Adrenal gland (tissue), 12 donors: ENCODE measurements around the gene STAT1. TPM values are rescaled to one million over a fixed set of nuclear protein-coding genes. Genes with fewer than 3 reads are reported as not detected.

Experiments used
- DNase-seq, 7 donors: peaks; one replicate each; pipeline ENCODE4 v3.0.0-alpha.2; 2019 to 2020
- H3K27ac ChIP-seq, 5 donors: fragments of 200-600 bp; sonication (generic) in 4 of 5; 1 replicate in 3 of 5; 2 replicates in 2 of 5; pipeline versions ENCODE4 v1.5.1 to v1.8.0; 2016 to 2020; ENCODE audit warnings: mild to moderate bottlenecking in 1 of 5
- H3K27me3 ChIP-seq: fragments of 200-600 bp; 2 replicates; pipeline ENCODE4 v1.8.0; 2021
- H3K36me3 ChIP-seq, 2 donors: fragments of 200-600 bp; replicated peaks in 1 of 2; 1 replicate in 1 of 2; 2 replicates in 1 of 2; pipeline versions ENCODE4 v1.5.1 to v1.8.0; 2018 to 2022
- H3K4me1 ChIP-seq, 2 donors: fragments of 200-600 bp; replicated peaks in 1 of 2; 1 replicate in 1 of 2; 2 replicates in 1 of 2; pipeline versions ENCODE4 v1.5.1 to v1.8.0; 2018 to 2021
- H3K4me3 ChIP-seq, 4 donors: fragments of 200-600 bp; sonication (generic) in 3 of 4; one replicate each; pipeline ENCODE4 v1.5.1; 2016 to 2018
- H3K9me3 ChIP-seq, 3 donors: fragments of 200-600 bp; sonication (generic) in 1 of 3; replicated peaks in 1 of 3; 1 replicate in 2 of 3; 2 replicates in 1 of 3; pipeline versions ENCODE4 v1.5.1 to v1.8.0; 2016 to 2021
- CTCF ChIP-seq, 6 experiments: fragments of 450-650 bp in 4 of 6; fragments of 200-600 bp in 2 of 6; sonication (generic) in 1 of 6; IDR thresholded peaks; 1 replicate in 5 of 6; 2 replicates in 1 of 6; pipeline versions ENCODE4 v1.5.1 to v1.8.0; 2016 to 2021; ENCODE audit warnings: antibody characterized with exemption in 6 of 6, mild to moderate bottlenecking in 2 of 6, moderate library complexity in 1 of 6
- POLR2A ChIP-seq, 2 donors: fragments of 450-650 bp; IDR thresholded peaks; one replicate each; pipeline ENCODE4 v1.6.1; 2017; ENCODE audit warnings: antibody characterized with exemption in 2 of 2, mild to moderate bottlenecking in 2 of 2, moderate library complexity in 1 of 2
- WGBS, 4 donors: extraction: QIAGEN DNeasy Blood & Tissue Kit in 2 of 4; methylation state at CpG; one replicate each; pipeline versions ENCODE4 v1.1.5 to v1.1.7; 2013 to 2017; 5-methylcytosine and 5-hydroxymethylcytosine counted together
- intact Hi-C, 2 donors: fragments of 100-400 bp; cut with DNase I; formaldehyde crosslinking; loops; one replicate each; pipeline versions ENCODE4 v1.14.1 to v1.15.0; 2022 to 2023
- polyA plus RNA-seq, 3 donors: library from polyadenylated mRNA; stranded (reverse); fragments of 200-250 nt in 2 of 3; fragments of 350-450 nt in 1 of 3; fragmentation: Illumina TruSeq in 1 of 3; extraction: RNeasy Lipid Tissue Mini Kit (QIAGEN cat#74804) in 1 of 3; gene quantifications; one replicate each; pipeline ENCODE4 v1.2.3, GENCODE V29; 2013 to 2014
- total RNA-seq, 9 donors: library from RNA; depleted of rRNA in 4 of 9; stranded (reverse); fragments of >200 nt in 4 of 9; fragments of 120-200 nt in 1 of 9; fragmentation: NEBNext Ultra II Directional in 1 of 9; extraction: Animal tissue kit (Norgen Biotek cat#: 25700) in 1 of 9; gene quantifications; one replicate each; pipeline versions ENCODE4 v1.1.0 to v1.2.4, GENCODE V29; 2013 to 2023
- donor health status: healthy with polysubstance abuse.
- donor health status: Bipolar disorder and iron deficiency.
- donor health status: DM: yes; HTN: yes; CAD: no.
- donor health status: DM: no; HTN: no; CAD: no.
- donor health status: DM: no; HTN: no; CAD: no.
- donor health status: DM: yes; HTN: yes; CAD: no.

The STAT1 gene
- total and polyA plus RNA-seq, 12 donors: 11.9 to 165 (median 75.6) TPM

GRCh38 chr2:191010887-191011885, 2.8 kb downstream of the STAT1 start:
- H3K27me3 ChIP-seq: no peaks in the 10 kb centered on the region
- no peaks in the 10 kb centered on the region for H3K9me3 ChIP-seq
- peaks cover 11 to 29% of the 10 kb centered on the region in 2 donors for H3K4me1 ChIP-seq
- intact Hi-C loops: no loop called here
- DNase-seq: no peak
- no peak for TF ChIP-seq POLR2A (IDR thresholded peaks at IDR 0.05)
- no peak for TF ChIP-seq CTCF (IDR thresholded peaks at IDR 0.05)
- H3K27ac ChIP-seq: no peak overlapping the region
- H3K4me3 ChIP-seq: no peak overlapping the region
- WGBS, 4 donors: 80 to 86% (median 84%) methylated on average over 14 of the region's 14 CpGs
- peaks cover 0 to 41% of the 10 kb centered on the region in 2 donors for H3K36me3 ChIP-seq

- intact Hi-C loops: no loop called here
- TF ChIP-seq POLR2A (IDR thresholded peaks at IDR 0.05): no peak
- TF ChIP-seq CTCF (IDR thresholded peaks at IDR 0.05): no peak
- no peak overlapping the region for H3K4me3 ChIP-seq
- no peaks in the 10 kb centered on the region for H3K9me3 ChIP-seq
- 90 to 97% (median 94%) methylated on average over 4 of the region's 4 CpGs for WGBS, 4 donors
- H3K4me1 ChIP-seq: peaks cover 11 to 28% of the 10 kb centered on the region in 2 donors
- peaks cover 0 to 56% of the 10 kb centered on the region in 2 donors for H3K36me3 ChIP-seq
- H3K27me3 ChIP-seq: no peaks in the 10 kb centered on the region
- no peak overlapping the region for H3K27ac ChIP-seq
- DNase-seq: no peak
Observed at GRCh38 chr2:191009541-191010374, 4.2 kb downstream of the STAT1 start.

- H3K4me3 ChIP-seq: no peak overlapping the region
- H3K9me3 ChIP-seq: no peaks in the 10 kb centered on the region
- no peak for TF ChIP-seq CTCF (IDR thresholded peaks at IDR 0.05)
- TF ChIP-seq POLR2A (IDR thresholded peaks at IDR 0.05): no peak
- no peaks in the 10 kb centered on the region for H3K27me3 ChIP-seq
- intact Hi-C loops: no loop called here
- peaks cover 11 to 25% of the 10 kb centered on the region in 2 donors for H3K4me1 ChIP-seq
- H3K36me3 ChIP-seq: peaks cover 0 to 69% of the 10 kb centered on the region in 2 donors
- H3K27ac ChIP-seq: no peak overlapping the region
- DNase-seq: no peak
Observed at GRCh38 chr2:191008286-191008685, 5.7 kb downstream of the STAT1 start.
